Measurements from ENCODE around the gene MEIS2.

DNA sequence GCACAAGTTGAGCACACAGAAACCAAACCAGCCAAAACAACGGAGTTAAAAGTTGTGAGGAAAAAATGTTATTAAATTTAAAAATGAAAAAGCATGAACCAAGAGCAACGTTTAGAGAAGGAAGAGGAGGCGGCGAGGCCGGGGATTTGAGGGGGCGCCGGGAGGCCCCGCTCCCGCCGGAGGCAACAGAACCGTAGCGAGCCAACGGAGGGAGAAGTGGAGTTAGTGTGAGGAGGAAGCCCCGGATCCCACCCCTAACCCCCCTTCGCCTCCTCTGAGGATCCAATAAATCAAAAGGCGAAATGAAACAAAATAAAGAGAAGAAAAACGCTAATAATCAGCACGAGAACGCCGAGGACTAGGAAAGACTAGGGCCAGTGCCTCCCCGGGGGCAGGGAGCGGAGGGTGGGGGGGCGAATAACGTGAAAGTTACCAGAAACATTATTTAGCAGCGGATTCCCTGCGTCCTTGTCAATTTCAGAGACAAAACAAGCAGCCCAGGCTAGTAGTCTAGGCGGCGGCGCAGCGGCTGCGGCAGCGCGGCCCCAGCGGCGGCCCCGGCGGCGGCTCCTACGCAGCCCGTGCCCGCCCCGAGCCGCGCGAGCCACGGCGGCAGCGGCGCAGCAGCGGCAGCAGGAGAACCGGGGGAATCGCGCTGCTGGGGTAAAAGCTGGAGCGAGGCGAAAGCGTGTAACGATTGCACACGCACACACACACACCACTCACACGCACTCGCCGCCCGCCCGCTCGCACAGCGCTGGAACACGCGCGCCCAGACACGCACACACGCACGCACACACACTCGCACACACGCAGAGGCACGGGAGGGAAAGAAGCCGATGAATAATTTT is 1.7 kb downstream of the MEIS2 start:
- TF ChIP-seq TAF1 (IDR thresholded peaks at IDR 0.05; ENCODE audit: low read depth, low read length) (no peak), POLR2A (IDR thresholded peaks at IDR 0.05; ENCODE audit: low read depth, low read length) (no peak), POLR2AphosphoS5 (IDR thresholded peaks at IDR 0.05; ENCODE audit: low read depth, low read length) (no peak), POU2F2 (IDR thresholded peaks at IDR 0.05; ENCODE audit: low read depth, low read length) (no peak)
